Stimulated activated CD8-positive, alpha-beta memory T cell treated with anti-CD3 and anti-CD28 coated beads, Interleukin-4, amount 100 ng/mL, for 24 hours (primary cell): ENCODE results near the gene BTN3A1.
"Not testable (repeated sequence)": the region's sequence is repeated elsewhere in the genome, so short reads cannot be mapped to it uniquely, and the experiment has no call there.

Experiments used
- DNase-seq: peaks from one replicate; pipeline ENCODE4 v3.0.0-alpha.2; 2020; ENCODE audit warnings: low read depth

BTN3A1 gene

GRCh38 chr6:26415036-26415614 is 13.1 kb downstream of the BTN3A1 start:
- DNase-seq = no peak

- DNase-seq = no peak
These were observed 13.7 kb downstream of the BTN3A1 start for GRCh38 chr6:26415791-26416190.

DNA sequence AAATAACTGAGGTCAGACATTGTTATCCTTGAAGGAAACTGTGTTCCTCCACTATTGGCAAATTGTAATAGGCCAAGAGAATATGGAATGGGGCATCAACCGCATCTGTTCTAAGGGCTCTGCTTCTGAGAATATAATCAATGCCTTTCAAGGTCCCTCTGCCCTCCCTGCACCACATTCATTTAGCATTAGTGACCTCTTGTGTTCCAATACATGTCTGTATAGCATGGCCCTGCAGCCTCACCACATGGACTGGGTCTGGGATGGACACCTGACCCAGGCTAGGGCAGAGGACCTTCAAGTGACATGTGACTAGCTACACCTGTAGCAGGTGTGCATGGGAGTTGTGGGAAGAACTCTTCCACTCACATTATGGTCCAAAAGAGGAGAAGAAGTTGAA is 14.2 kb downstream of the BTN3A1 start:
- no peak for DNase-seq

DNA sequence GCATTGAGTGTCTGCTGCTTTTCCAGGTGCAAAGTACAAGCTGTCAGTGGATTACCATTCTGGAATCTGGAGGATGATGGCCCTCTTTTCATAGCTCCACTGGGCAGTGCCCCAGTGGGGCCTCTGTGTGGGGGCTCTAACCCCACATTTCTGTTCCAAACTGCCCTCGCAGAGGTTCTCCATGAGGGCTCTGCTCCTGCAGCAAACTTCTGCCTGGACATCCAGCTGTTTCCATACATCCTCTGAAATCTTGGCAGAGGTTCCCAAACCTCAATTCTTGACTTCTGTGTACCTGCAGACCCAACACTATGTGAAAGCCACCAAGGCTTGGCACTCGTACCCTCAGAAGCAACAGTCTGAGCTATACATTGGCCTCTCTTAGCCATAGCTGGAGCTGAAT is 16.0 kb downstream of the BTN3A1 start:
- DNase-seq = not testable (repeated sequence)

DNA sequence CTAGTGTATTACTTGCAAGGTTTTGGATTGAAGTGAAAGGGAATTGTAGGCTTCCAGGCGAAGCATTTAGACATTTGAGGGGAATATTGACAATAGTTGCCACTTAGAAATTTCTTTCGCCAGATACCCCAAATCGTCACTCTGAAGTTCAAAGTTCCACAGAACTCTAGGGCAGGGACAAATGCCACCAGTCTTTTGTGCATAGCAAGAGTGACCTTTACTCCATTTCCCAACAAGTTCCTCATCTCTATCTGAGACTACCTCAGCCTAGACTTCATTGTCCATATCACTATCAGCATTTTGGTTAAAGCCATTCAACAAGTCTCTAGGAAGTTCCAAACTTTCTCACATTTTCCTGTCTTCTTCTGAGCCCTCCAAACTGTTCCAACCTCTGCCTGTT is 16.7 kb downstream of the BTN3A1 start:
- DNase-seq = not testable (repeated sequence)

- DNase-seq = no peak
These were observed 18.7 kb downstream of the BTN3A1 start for GRCh38 chr6:26420688-26421171.

DNA sequence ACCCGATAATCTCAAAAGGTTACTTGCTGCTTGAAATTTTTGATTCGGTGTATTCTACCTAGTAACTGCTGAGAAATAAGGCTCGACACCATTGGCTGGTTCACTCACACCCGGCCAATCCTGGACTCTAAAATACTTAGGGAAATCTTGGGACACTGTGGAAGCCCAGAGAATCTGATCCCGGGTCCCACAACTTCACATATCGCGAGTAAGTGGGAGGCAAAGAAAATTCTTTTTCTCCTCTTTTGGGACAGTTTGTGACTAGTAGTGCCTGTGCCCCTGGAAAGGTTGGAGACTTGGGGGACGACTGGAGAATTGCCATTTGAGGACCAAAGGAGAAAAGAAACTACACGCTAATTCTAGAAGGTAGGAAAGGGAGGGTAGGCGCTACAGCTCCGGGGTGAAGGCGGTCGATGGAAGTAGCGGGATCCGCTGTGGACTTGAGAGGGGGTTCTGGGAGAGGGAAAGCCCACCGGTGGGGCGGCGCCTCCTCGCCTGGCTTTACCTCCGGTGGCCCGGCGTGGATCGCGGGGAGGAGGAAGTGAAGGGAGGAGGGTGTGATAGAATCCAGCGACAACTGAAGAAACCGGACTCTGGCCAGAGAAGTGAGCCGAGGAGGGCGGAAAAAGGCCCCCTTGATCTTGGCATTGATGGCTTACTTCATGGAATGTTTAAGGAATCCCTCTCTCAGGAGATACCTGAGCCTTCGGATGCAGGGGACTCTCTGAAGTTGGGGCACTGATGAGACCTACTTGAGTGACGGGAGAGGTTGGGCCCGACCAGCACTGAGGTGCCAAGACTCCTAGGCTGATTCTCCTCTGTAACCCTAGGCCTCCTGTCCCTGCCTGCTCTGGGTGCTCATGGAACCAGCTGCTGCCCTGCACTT is 19.4 kb downstream of the BTN3A1 start:
- no peak for DNase-seq

DNA sequence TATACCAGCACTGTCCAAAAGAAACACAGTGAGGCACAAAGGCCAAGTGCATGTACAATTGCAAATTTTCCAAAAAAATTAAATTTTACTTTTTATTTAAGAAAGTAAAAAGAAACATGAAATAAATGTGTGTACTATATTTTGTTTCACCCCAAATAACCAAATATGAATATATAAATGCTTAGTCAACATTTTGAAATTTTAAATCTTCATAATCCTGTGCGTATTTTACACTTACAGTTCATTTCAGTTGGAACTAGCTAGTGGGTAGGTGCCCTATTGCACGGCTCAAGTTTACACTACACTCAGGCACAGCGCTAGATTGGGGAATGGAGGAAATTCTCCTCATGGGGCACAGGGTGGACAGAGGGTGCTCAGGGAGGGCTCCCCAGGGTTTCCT is 20.3 kb downstream of the BTN3A1 start:
- DNase-seq = no peak

DNA sequence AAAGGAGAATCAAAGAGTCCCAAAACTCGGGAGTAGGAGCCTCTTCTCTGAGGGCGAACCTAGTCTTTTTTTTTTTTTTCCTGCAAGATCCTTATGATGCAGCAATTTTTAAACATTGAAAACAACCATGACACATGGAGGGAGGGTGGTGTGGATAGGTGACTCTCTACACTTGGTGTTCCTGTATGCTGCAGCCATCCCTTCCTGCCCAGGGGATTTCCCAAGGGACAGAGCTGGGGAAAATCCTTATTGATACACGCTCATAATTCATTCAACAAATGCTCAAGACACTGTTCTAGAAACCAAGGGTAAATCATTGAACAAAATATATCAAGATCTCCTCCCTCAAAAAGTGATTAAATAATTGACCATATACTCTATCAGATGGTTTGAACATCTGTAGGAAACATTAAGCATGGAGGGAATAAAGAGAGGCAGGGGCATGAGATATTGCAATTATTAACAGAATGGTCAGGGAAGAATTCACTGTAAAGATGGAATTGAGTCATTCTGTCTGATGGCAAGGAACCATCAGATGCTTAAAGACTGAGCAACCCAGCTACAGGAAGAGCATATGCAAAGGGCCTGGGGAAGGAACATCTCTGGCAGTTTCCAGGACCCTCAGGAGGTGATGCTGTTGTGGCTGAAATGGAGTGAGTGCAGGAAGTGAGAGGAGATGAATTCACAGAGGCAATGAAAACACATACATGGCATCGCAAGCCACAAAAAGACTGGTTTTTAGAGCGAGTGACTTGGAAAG is 24.8 kb downstream of the BTN3A1 start:
- DNase-seq = no peak

GRCh38 chr6:26427451-26427809 is 25.4 kb downstream of the BTN3A1 start:
- no peak for DNase-seq

GRCh38 chr6:26428206-26428605 is 26.1 kb downstream of the BTN3A1 start:
- no peak for DNase-seq

DNA sequence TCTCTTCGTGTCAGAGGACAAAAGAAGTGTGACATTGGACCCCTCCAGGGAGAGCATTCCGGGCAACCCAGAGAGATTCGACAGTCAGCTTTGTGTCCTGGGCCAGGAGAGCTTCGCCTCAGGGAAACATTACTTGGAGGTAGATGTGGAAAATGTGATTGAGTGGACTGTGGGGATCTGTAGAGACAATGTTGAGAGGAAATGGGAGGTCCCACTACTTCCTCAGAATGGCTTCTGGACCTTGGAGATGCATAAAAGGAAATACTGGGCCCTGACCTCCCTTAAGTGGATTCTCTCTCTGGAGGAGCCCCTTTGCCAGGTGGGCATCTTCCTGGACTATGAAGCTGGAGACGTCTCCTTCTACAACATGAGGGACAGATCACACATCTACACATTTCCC is 28.7 kb downstream of the BTN3A1 start:
- no peak for DNase-seq

DNA sequence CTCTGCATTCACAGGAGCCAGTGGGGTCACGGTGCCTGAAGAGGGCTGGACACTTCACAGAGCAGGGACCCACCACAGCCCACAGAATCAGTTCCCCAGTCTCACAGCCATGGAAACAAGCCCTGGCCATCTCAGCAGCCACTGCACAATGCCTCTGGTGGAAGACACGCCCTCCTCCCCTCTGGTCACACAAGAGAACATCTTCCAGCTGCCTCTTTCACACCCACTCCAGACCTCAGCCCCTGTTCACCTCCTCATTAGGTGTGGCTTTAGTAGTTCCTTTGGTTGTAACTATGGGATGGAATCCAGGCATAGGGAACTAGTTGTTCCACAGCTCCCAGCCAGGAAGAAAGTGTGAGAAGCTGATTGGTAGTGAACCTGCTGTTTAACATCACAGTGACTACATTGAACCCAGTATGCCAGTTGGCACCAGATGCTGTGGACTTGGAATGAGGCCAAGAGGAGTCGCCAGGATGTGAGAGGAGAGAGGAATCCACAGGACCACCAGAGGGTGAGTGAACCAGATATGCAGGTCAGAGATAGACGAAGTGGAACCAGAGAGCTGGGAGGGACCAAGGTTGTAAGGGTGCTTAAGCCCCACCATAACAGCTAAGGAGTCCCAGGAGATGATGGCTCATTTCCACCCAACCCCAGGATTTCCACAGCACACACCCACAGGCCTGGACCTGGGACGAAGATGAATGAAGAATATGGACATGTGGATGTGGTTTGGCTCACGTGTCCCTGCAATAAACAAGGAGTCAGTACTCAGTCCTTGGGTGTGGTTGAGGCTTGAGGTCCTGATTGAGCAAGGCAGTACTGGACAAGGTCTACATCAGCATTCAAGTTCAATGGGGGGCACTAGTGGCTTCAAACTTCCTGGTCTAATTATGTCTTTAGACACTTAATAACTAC is 29.4 kb downstream of the BTN3A1 start:
- DNase-seq = no peak

DNA sequence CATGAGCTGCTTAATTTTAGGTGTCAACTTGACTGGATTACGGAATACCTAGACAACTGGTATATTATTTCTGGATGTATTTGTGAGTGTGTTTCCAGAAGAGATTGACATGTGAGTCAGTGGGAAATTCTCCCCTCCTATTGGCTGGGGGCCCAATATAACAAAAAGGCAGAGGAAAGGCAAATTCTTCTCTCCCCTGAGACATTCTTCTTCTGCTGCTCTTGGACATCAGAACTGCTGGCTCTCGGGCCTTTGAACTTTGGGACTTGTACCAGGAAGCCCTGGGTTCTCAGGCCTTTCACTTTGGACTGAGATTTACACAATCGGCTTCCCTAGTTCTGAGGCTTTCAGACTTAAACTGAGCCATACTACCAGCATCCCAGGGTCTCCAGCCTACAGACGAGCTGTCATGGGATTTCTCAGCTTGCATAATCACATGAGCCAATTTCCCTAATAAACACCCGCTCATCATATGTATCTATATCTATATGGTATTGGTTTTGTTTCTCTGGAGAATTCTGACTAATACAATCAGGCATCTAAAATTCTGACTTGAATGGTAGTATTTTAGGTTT is 30.6 kb downstream of the BTN3A1 start:
- no peak for DNase-seq

DNA sequence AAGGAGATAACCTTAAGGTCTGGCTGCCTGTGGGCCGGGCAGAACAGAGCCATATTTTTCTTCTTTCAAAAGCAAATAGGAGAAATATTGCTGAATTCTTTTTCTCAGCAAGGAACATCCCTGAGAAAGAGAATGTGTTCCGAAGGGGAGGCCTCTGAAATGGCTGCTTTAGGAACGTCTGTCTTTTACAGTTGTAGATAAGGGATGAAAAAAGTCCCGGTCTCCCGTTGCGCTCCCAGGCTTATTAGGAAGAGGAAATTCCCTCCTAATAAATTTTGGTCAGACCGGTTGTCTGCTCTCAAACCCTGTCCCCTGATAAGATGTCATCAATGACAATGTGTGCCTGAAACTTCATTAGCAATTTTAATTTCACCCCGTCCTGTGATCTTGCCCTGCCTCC is 31.6 kb downstream of the BTN3A1 start:
- DNase-seq = not testable (repeated sequence)

DNA sequence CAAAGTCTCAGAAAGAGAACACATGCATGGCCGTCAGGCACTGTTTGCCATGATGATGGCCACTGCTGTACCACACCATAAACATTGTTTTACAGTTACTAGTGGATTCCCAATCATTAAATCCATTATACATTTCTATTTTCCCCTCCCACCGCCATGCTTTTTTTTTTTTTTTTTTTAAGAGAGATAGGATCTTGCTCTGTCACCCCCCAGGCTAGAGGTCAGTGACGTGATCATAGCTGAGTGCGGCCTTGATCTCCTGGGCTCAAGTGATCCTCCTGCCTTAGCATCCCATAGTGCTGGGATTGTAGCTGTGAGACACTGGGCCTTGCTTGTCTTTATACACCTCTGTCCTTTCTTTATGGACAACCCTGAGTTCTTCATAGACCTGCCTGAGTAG is 33.9 kb downstream of the BTN3A1 start:
- no peak for DNase-seq

GRCh38 chr6:26437550-26437949 is 35.5 kb downstream of the BTN3A1 start:
- DNase-seq = no peak

DNA sequence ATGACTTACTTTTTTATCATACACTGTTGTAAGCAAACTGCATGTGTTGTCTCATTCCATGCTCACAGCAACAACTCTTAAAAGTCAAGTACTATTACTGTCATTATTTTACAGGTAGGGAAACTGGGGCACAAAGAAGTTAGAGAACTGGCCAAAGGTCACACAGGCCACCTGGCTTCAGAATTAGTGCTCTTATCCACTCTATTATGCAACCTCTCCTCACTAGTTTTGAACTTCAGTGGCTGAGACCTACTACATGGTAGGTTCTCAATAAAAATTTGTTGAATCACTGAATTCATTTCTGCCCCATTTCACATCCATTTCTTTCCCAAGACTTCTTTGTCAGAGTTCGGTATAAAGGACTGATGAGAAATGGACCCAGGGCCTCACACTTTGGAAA is 35.9 kb downstream of the BTN3A1 start:
- DNase-seq = no peak

GRCh38 chr6:26439151-26440125 is 37.4 kb downstream of the BTN3A1 start:
- DNase-seq = no peak

GRCh38 chr6:26440977-26441358 is 38.9 kb downstream of the BTN3A1 start:
- no peak for DNase-seq
